Large intestine (tissue), 3 donors: ENCODE data around the gene FTSJ1. TPM values are rescaled to one million over a fixed set of nuclear protein-coding genes. Genes with fewer than 3 reads are reported as not detected.
"Not testable (repeated sequence)": the region's sequence is repeated elsewhere in the genome, so short reads cannot be mapped to it uniquely, and the experiment has no call there.

Source experiments
- DNase-seq, 2 donors: peaks; one replicate each; pipeline versions ENCODE4 v3.0.0 to v3.0.0-alpha.2; 2013
- H3K27ac ChIP-seq: one replicate; pipeline ENCODE4 v1.5.1; 2013; ENCODE audit warnings: low read length
- H3K27me3 ChIP-seq: 2 replicates; pipeline ENCODE4 v1.6.1; 2013; ENCODE audit warnings: low read length; ENCODE audit not compliant: control insufficient read depth, insufficient read depth
- H3K36me3 ChIP-seq: 2 replicates; pipeline ENCODE4 v1.6.1; 2013; ENCODE audit warnings: low read length; ENCODE audit not compliant: control insufficient read depth, insufficient read depth
- H3K4me1 ChIP-seq: one replicate; pipeline ENCODE4 v1.6.1; 2013; ENCODE audit warnings: low read length; ENCODE audit not compliant: control insufficient read depth, insufficient read depth
- H3K4me3 ChIP-seq: one replicate; pipeline ENCODE4 v1.5.1; 2013; ENCODE audit warnings: low read length
- H3K9me3 ChIP-seq: one replicate; pipeline ENCODE4 v1.6.1; 2013; ENCODE audit warnings: mild to moderate bottlenecking, low read depth, low read length, moderate library complexity; ENCODE audit not compliant: control insufficient read depth
- WGBS: methylation state at CpG from one replicate; pipeline ENCODE4 v1.1.5; 2013; ENCODE audit warnings: low lambda C conversion rate; ENCODE audit not compliant: insufficient coverage; 5-methylcytosine and 5-hydroxymethylcytosine counted together
- polyA plus RNA-seq: library from polyadenylated mRNA; unstranded; fragments of 120-200 nt; gene quantifications from one replicate; pipeline ENCODE4 v1.2.1, GENCODE V29; 2013

Gene FTSJ1
- polyA plus RNA-seq, 1 donor, result 21.1 TPM

DNA sequence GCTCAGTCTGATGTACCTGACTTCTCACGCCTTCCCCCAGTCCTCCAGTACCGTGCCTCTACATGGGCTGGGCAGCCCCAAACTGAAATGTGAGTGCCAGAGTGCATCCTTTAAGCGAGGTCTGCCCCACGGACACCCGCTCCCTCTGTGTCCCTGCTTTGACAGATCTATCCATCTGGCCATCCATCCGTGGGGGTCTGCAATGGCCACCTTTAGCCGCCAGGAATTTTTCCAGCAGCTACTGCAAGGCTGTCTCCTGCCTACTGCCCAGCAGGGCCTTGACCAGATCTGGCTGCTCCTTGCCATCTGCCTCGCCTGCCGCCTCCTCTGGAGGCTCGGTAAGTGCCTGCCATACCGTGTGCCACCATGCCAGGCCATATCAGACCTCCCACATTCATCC is 33.6 kb downstream of the FTSJ1 start:
- no CpG with 5 or more reads among the region's 11 CpGs for WGBS
- Histone ChIP-seq H3K4me3 (peak overlapping the region; percentile 67), H3K36me3 (peaks cover 4% of the 10 kb centered on the region), H3K27ac (no peak overlapping the region), H3K4me1 (no peaks in the 10 kb centered on the region), H3K27me3 (no peaks in the 10 kb centered on the region), H3K9me3 (no peaks in the 10 kb centered on the region)
- no peak for DNase-seq

DNA sequence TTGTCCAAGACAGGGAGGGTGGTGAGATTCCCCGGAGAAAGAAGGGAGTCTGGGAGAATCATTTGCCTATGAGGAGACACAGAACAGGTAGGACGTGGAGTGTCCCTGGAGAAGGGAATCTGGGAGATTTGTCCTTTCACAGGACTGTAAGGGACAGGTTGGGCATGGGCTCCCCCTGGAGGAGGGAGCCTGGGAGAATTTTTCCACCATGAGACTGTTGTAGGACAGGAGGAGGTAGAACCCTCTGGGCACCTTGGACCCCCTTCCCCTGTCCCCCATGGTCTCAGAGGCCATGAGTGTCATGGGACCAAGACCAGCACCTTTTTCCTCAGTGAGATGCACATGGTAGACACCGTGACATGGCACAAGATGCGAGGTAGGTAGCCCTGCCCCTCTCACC is 35.6 kb downstream of the FTSJ1 start:
- no CpG with 5 or more reads among the region's 4 CpGs for WGBS
- peak in 1 of 2 donors; percentile 7 for DNase-seq

DNA sequence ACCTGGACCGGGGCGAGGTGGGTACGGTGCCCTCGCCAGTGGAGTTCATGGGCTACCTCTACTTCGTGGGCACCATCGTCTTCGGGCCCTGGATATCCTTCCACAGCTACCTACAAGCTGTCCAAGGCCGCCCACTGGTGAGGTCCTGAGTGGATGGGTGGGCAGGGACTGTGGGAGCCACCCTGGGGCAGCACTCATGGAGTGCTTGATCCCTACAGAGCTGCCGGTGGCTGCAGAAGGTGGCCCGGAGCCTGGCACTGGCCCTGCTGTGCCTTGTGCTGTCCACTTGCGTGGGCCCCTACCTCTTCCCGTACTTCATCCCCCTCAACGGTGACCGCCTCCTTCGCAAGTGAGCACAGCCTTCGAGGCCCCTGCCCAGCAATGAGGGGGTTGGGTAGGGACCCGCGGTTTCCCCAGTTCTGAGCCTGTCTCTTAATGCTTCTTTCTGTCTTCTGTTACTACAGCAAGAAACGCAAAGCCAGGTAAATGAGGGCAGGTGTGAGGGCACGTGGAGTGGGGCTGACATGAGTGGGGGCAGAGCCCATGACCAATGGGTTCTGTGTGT is 36.5 kb downstream of the FTSJ1 start:
- Histone ChIP-seq H3K36me3 (peaks cover 10% of the 10 kb centered on the region), H3K4me3 (no peak overlapping the region), H3K9me3 (no peaks in the 10 kb centered on the region), H3K27me3 (no peaks in the 10 kb centered on the region), H3K27ac (no peak overlapping the region), H3K4me1 (no peaks in the 10 kb centered on the region)
- no peak for DNase-seq
- WGBS, result no CpG with 5 or more reads among the region's 20 CpGs

More for the DNA sequence above, 35.6 kb downstream of the FTSJ1 start:
- Histone ChIP-seq H3K27me3 (no peaks in the 10 kb centered on the region), H3K4me1 (no peaks in the 10 kb centered on the region), H3K36me3 (peaks cover 10% of the 10 kb centered on the region), H3K9me3 (no peaks in the 10 kb centered on the region), H3K27ac (no peak overlapping the region), H3K4me3 (no peak overlapping the region)

DNA sequence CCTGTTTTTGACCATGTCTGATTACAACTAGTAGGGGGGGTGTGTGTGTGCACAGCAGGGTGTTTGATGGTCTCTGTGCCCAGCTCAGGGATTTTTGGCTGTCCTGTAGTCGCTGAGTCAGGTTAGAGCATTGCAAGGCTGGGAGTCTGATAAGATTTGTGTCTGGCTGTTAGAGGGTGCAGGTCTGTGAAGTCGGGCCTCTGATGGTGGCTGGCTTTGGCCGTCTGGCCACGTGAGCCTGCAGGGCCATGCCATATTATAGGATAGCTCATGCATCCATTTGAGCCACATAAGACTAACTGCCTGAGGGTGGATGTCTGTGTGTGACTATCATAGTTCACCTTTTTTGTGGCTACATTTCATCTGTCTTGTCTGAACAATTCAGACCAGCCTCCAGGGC is 37.7 kb downstream of the FTSJ1 start:
- Histone ChIP-seq H3K27me3 (no peaks in the 10 kb centered on the region), H3K36me3 (peaks cover 10% of the 10 kb centered on the region), H3K27ac (no peak overlapping the region), H3K4me3 (no peak overlapping the region), H3K4me1 (no peaks in the 10 kb centered on the region), H3K9me3 (no peaks in the 10 kb centered on the region)
- DNase-seq, result no peak
- no CpG with 5 or more reads among the region's 4 CpGs for WGBS

DNA sequence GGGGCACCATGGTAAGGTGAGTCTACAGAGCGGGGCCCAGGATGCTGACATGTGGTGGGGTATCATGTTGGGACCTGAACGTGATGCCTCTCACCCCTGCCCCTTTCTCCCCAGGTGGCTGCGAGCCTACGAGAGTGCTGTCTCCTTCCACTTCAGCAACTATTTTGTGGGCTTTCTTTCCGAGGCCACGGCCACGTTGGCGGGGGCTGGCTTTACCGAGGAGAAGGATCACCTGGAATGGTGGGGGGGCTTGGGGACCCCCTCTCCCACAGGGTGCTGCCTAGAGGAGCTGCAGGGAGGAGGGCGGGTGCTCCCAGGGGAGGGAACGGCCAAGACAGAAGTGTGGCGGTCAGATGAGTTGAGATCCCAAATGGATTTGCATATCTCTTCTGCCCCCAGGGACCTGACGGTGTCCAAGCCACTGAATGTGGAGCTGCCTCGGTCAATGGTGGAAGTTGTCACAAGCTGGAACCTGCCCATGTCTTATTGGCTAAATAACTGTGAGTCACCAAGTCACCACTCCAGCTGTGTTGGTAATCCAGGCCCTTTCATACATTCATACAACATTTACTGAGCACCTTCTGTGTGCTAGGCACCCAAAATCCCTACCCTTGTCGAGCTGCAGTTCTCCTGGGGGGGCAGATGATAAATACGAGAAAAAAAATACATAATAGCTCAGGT is 38.3 kb downstream of the FTSJ1 start:
- peaks cover 10% of the 10 kb centered on the region for H3K36me3 ChIP-seq
- H3K4me3 ChIP-seq, result no peak overlapping the region
- H3K4me1 ChIP-seq, result no peaks in the 10 kb centered on the region
- H3K27me3 ChIP-seq, result no peaks in the 10 kb centered on the region
- WGBS, result no CpG with 5 or more reads among the region's 16 CpGs
- H3K9me3 ChIP-seq, result no peaks in the 10 kb centered on the region
- no peak overlapping the region for H3K27ac ChIP-seq
- DNase-seq, result no peak

DNA sequence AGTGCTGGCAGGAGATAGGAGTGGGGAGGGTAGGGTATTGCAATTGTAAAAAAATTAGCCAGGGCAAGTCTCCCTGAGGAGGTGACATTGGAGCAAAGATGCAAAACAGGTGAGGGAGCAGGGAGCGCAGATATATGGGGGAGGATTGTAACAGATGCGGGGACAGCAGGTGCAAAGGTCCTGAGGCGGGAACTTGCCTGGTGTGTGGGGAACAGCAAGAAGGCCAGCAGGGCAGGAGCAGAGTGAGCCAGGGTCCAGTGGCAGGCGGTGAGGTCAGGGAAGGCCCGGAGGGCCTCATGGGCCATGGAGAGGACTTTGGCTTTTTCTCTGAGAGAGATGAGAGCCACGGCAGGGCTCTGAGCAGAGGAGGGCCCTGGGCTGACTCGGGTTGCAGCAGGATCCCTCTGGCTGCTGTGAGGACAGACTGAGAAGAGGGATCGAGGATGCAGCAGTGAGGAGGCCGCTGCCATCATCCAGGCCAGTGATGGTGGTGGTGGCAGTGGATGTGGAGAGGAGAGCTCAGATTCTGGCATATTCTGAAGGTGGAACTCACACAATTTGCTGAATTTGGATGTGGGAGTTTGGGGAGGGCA is 39.0 kb downstream of the FTSJ1 start:
- Histone ChIP-seq H3K27ac (no peak overlapping the region), H3K9me3 (no peaks in the 10 kb centered on the region), H3K36me3 (peaks cover 10% of the 10 kb centered on the region), H3K4me3 (no peak overlapping the region), H3K4me1 (no peaks in the 10 kb centered on the region), H3K27me3 (no peaks in the 10 kb centered on the region)
- no CpG with 5 or more reads among the region's 9 CpGs for WGBS
- no peak for DNase-seq

DNA sequence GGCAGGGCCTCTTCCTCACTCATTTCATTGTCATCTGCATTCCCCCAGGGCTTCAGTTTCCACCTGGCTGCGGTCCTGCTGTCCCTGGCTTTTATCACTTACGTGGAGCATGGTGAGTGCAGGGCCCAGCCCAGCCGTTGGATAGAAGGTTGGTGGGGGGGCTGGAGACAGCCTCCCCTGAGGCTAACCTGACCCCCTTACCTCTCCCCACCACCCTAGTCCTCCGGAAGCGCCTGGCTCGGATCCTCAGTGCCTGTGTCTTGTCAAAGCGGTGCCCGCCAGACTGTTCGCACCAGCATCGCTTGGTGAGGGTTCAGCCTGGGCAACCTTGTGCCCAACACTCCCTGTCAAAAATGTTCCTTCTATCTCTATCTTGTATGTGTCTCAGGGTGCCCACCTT is 39.8 kb downstream of the FTSJ1 start:
- no peaks in the 10 kb centered on the region for H3K27me3 ChIP-seq
- no peak overlapping the region for H3K4me3 ChIP-seq
- H3K9me3 ChIP-seq, result no peaks in the 10 kb centered on the region
- peaks cover 10% of the 10 kb centered on the region for H3K36me3 ChIP-seq
- no peak for DNase-seq
- H3K4me1 ChIP-seq, result no peaks in the 10 kb centered on the region
- WGBS, result no CpG with 5 or more reads among the region's 10 CpGs
- H3K27ac ChIP-seq, result no peak overlapping the region

DNA sequence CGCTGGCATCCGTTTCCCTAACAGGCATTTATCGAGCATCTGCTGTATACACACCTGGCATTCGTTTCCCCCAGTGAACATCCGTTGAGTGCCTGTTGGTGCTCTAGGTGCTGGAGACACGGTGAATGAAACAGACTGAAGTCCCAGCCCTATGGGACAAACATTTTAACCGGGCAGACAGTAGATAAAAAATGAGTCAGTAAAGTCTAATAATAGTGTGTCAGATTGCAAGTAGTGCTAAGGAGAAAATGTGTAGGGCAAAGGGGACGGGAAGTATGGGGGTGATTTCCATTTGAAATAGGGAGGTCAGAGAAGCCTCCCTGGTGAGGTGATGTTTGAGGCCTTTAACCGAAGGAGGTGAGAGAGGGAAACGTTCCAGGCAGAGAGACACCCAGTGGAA is 40.3 kb downstream of the FTSJ1 start:
- H3K36me3 ChIP-seq, result peaks cover 10% of the 10 kb centered on the region
- no peak overlapping the region for H3K4me3 ChIP-seq
- no peaks in the 10 kb centered on the region for H3K9me3 ChIP-seq
- WGBS, result no CpG with 5 or more reads among the region's 10 CpGs
- H3K4me1 ChIP-seq, result peaks cover 2% of the 10 kb centered on the region
- no peak for DNase-seq
- no peak overlapping the region for H3K27ac ChIP-seq
- no peaks in the 10 kb centered on the region for H3K27me3 ChIP-seq

DNA sequence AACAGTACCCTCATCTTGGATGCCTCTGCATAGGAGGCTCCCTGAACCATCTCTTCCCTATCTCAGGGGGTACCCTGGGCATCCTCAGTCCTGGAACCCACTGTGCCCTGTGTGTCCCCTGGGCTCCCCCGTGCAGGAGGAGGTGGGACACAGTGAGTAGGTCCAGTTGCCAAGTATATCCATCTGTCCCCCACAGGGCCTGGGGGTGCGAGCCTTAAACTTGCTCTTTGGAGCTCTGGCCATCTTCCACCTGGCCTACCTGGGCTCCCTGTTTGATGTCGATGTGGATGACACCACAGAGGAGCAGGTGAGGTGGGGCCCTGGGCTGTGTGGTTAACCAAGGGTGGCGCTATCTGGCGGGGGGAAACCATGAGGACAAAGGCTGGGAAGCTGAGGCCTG is 41.0 kb downstream of the FTSJ1 start:
- WGBS, result no CpG with 5 or more reads among the region's 5 CpGs
- Histone ChIP-seq H3K4me1 (peaks cover 2% of the 10 kb centered on the region), H3K9me3 (no peaks in the 10 kb centered on the region), H3K4me3 (no peak overlapping the region), H3K36me3 (peaks cover 10% of the 10 kb centered on the region), H3K27ac (no peak overlapping the region), H3K27me3 (no peaks in the 10 kb centered on the region)
- no peak for DNase-seq

DNA sequence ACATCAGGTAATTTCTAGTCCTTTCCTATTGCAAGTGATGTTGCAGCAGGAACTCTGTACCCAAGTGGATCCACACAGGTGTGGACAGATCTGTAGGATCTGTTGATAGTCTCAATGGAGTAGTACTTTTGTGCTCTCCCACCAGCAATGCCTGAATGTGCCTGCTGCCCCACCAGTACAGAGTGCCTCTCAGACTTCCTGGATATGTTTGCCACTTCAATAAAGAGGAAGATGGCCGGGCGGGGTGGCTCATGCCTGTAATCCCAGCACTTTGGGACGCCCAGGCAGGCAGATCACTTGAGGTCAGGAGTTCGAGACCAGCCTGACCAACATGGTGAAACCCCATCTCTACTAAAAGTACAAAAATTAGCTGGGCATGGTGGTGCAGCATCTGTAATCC is 43.5 kb downstream of the FTSJ1 start:
- not testable (repeated sequence) for H3K27me3 ChIP-seq, H3K27ac ChIP-seq, H3K36me3 ChIP-seq, DNase-seq, H3K4me3 ChIP-seq, H3K4me1 ChIP-seq, H3K9me3 ChIP-seq
- WGBS, result no CpG with 5 or more reads among the region's 4 CpGs

DNA sequence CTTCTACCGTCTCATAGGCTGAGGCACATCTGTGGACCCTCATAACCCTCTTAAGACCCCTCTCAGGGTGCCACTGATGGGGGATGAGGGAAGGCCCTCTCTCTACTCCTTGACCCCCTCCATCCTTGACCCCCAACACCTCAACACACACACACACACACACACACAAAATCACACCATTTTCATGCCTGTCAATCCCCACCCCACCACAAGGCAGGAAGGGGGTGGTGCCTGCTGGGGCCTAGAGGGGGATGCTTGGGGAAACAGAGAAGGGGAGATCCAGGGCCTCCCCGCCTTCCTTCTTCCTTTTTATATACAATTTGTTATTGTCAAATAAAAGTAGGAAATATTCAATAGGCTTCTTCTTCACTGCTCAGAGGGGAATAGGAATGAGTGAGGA is 44.5 kb downstream of the FTSJ1 start:
- peaks cover 9% of the 10 kb centered on the region for H3K36me3 ChIP-seq
- DNase-seq, result no peak
- no peak overlapping the region for H3K27ac ChIP-seq
- no peak overlapping the region for H3K4me3 ChIP-seq
- no peaks in the 10 kb centered on the region for H3K27me3 ChIP-seq
- no CpG with 5 or more reads among the region's 2 CpGs for WGBS
- H3K4me1 ChIP-seq, result peaks cover 2% of the 10 kb centered on the region
- H3K9me3 ChIP-seq, result no peaks in the 10 kb centered on the region
